IMR-90 (cell line): ENCODE results near the gene SELP. TPM values are rescaled to one million over a fixed set of nuclear protein-coding genes. Genes with fewer than 3 reads are reported as not detected.

Source experiments
- ATAC-seq: fragments of 200-7000 bp; cut with Tn5 transposase; 2 replicates; pipeline ENCODE4 v1.9.1; 2020; ENCODE audit warnings: low read depth, mild to moderate bottlenecking, moderate library complexity
- BruUV-seq: library from RNA; stranded (reverse); fragments of 400-500 nt; replicated peaks from 2 replicates; lab custom pipeline; 2021; lab: Mats Ljungman, UMichigan
- CTCF ChIA-PET: fragments of 300-600 bp; formaldehyde crosslinking; extraction: SDS; loops from one replicate; lab custom pipeline; 2021; ENCODE audit warnings: antibody characterized with exemption; lab: Yijun Ruan, JAX
- POLR2A ChIA-PET: fragments of 300-600 bp; sonication (Branson Sonifier 250); formaldehyde crosslinking; loops from one replicate; lab custom pipeline; 2022; ENCODE audit warnings: antibody characterized with exemption; ENCODE audit not compliant: unreplicated experiment; lab: Charles Lee
- DNase-seq: peaks from one replicate; pipeline ENCODE4 v3.0.0; 2013
- H2AFZ ChIP-seq: replicated peaks from 2 replicates; pipeline ENCODE3; 2013; ENCODE audit warnings: low read length, mild to moderate bottlenecking; ENCODE audit not compliant: poor library complexity
- H2AK5ac ChIP-seq: 2 replicates; pipeline ENCODE4 v1.6.1; 2013; ENCODE audit warnings: low read depth, low read length, inconsistent platforms
- H2AK9ac ChIP-seq: replicated peaks from 2 replicates; pipeline ENCODE3; 2013; ENCODE audit warnings: mild to moderate bottlenecking, low read depth, low read length, moderate library complexity; ENCODE audit not compliant: poor library complexity
- H2BK120ac ChIP-seq: 2 replicates; pipeline ENCODE4 v1.6.1; 2013; ENCODE audit warnings: low read depth, low read length, inconsistent platforms
- H2BK15ac ChIP-seq: 3 replicates; pipeline ENCODE4 v1.6.1; 2013; ENCODE audit warnings: low read depth, low read length, inconsistent platforms
- H2BK20ac ChIP-seq: 2 replicates; pipeline ENCODE4 v1.6.1; 2013; ENCODE audit warnings: low read depth, mild to moderate bottlenecking, inconsistent platforms, low read length, moderate library complexity
- H2BK5ac ChIP-seq: 2 replicates; pipeline ENCODE4 v1.6.1; 2013; ENCODE audit warnings: mild to moderate bottlenecking, low read depth, low read length, inconsistent platforms; ENCODE audit not compliant: poor library complexity, severe bottlenecking
- H3K14ac ChIP-seq: replicated peaks from 2 replicates; pipeline ENCODE4 v1.6.1; 2013; ENCODE audit warnings: low read depth, low read length, inconsistent platforms
- H3K18ac ChIP-seq: 2 replicates; pipeline ENCODE4 v1.6.1; 2013; ENCODE audit warnings: low read depth, low read length, control low read depth
- H3K23ac ChIP-seq: 2 replicates; pipeline ENCODE4 v1.6.1; 2013; ENCODE audit warnings: low read depth, low read length, inconsistent platforms
- H3K27ac ChIP-seq: 2 replicates; pipeline ENCODE4 v1.5.1; 2013; ENCODE audit warnings: mild to moderate bottlenecking, control low read depth, low read length; ENCODE audit not compliant: insufficient read depth
- H3K27me3 ChIP-seq: 2 replicates; pipeline ENCODE4 v1.6.1; 2013; ENCODE audit warnings: low read length; ENCODE audit not compliant: control insufficient read depth, insufficient read depth
- H3K36me3 ChIP-seq: 2 replicates; pipeline ENCODE4 v1.6.1; 2013; ENCODE audit warnings: low read length, mixed read lengths; ENCODE audit not compliant: control insufficient read depth, insufficient read depth
- H3K4ac ChIP-seq: 2 replicates; pipeline ENCODE4 v1.6.1; 2013; ENCODE audit warnings: low read depth, low read length, inconsistent platforms
- H3K4me1 ChIP-seq: 2 replicates; pipeline ENCODE4 v1.6.1; 2013; ENCODE audit warnings: low read length, mixed read lengths; ENCODE audit not compliant: control insufficient read depth, insufficient read depth
- H3K4me2 ChIP-seq: 2 replicates; pipeline ENCODE4 v1.6.1; 2013; ENCODE audit warnings: low read depth, mild to moderate bottlenecking, control low read depth, low read length, moderate library complexity
- H3K4me3 ChIP-seq: 2 replicates; pipeline ENCODE4 v1.5.1; 2013; ENCODE audit warnings: low read depth, mild to moderate bottlenecking, control low read depth, low read length, moderate library complexity; ENCODE audit not compliant: insufficient read depth
- H3K56ac ChIP-seq: 2 replicates; pipeline ENCODE4 v1.6.1; 2013; ENCODE audit warnings: low read length, inconsistent platforms; ENCODE audit not compliant: insufficient read depth; ENCODE audit errors: extremely low read depth
- H3K79me1 ChIP-seq, 2 experiments: 2 replicates each; pipeline ENCODE4 v1.6.1; 2013; ENCODE audit warnings: low read length in 2 of 2, inconsistent platforms in 1 of 2, low read depth in 1 of 2
- H3K9ac ChIP-seq: 2 replicates; pipeline ENCODE4 v1.6.1; 2013; ENCODE audit warnings: low read depth, low read length, control low read depth
- H3K9me1 ChIP-seq: 2 replicates; pipeline ENCODE4 v1.6.1; 2013; ENCODE audit warnings: low read length, inconsistent platforms; ENCODE audit not compliant: insufficient read depth
- H3K9me3 ChIP-seq: 2 replicates; pipeline ENCODE4 v1.6.1; 2013; ENCODE audit warnings: low read length; ENCODE audit not compliant: control insufficient read depth, insufficient read depth
- H4K20me1 ChIP-seq: 2 replicates; pipeline ENCODE4 v1.6.1; 2013; ENCODE audit warnings: low read length, inconsistent platforms; ENCODE audit not compliant: insufficient read depth
- H4K5ac ChIP-seq: 2 replicates; pipeline ENCODE4 v1.6.1; 2013; ENCODE audit warnings: mild to moderate bottlenecking, low read depth, low read length, control low read depth
- H4K8ac ChIP-seq, 2 experiments: 2 replicates each; pipeline ENCODE4 v1.6.1; 2013; ENCODE audit warnings: low read depth in 2 of 2, low read length in 2 of 2, control low read depth in 1 of 2, inconsistent platforms in 1 of 2
- H4K91ac ChIP-seq: 2 replicates; pipeline ENCODE4 v1.6.1; 2013; ENCODE audit warnings: low read depth, low read length, inconsistent platforms; ENCODE audit not compliant: insufficient read depth
- MXI1 ChIP-seq: IDR thresholded peaks from 2 replicates; pipeline ENCODE4 v1.6.1; 2012; ENCODE audit warnings: low read depth, mild to moderate bottlenecking, low read length, moderate library complexity, borderline replicate concordance
- WGBS, 2 experiments: methylation state at CpG; one replicate each; pipeline versions ENCODE4 v1.1.5 to v1.1.7; 2013; ENCODE audit warnings: missing lambda C conversion rate in 2 of 2; ENCODE audit not compliant: insufficient read length in 1 of 2; ENCODE audit errors: extremely low coverage in 2 of 2; 5-methylcytosine and 5-hydroxymethylcytosine counted together
- dilution Hi-C: fragments of 300-500 bp; cut with HindIII; formaldehyde crosslinking; loops from one replicate; pipeline ENCODE4 v1.14.3; 2018; ENCODE audit warnings: low sequenced_read_pairs; ENCODE audit not compliant: unreplicated experiment
- in situ Hi-C: fragments of 300-500 bp; cut with MboI; formaldehyde crosslinking; loops from 3 replicates; pipeline ENCODE4 v1.14.3; 2019; ENCODE audit warnings: low sequenced_read_pairs, inconsistent platforms, mixed read lengths
- intact Hi-C: fragments of 100-400 bp; cut with micrococcal nuclease; formaldehyde crosslinking; loops from 2 replicates; pipeline ENCODE4 v1.10.0; 2022
- polyA plus RNA-seq, 3 experiments: library from polyadenylated mRNA; depleted of rRNA; stranded (reverse); fragments of >200 nt; gene quantifications; 2 replicates each; pipeline ENCODE4 v1.2.3, GENCODE V29; 2012; ENCODE audit warnings: low replicate concordance in 1 of 3
- total RNA-seq: library from RNA; depleted of rRNA; stranded (reverse); fragments of >200 nt; gene quantifications from 2 replicates; pipeline ENCODE4 v1.2.3, GENCODE V29; 2012

The SELP gene
- total and polyA plus RNA-seq, 2 of the 4 experiments (the other 2 are of a cell fraction): not detected

- H2AFZ ChIP-seq: no peak overlapping the region
- CTCF ChIA-PET: no interaction called here
- no peaks in the 10 kb centered on the region for H3K4me1 ChIP-seq
- no TSS peak for BruUV-seq
- dilution Hi-C loops (no loop called here), intact Hi-C loops (no loop called here), in situ Hi-C loops (no loop called here)
- H4K91ac ChIP-seq: no peak overlapping the region
- H2BK5ac ChIP-seq: no peak overlapping the region
- H4K5ac ChIP-seq: no peak overlapping the region
- no peaks in the 10 kb centered on the region for H3K9me1 ChIP-seq
- no peaks in the 10 kb centered on the region for H3K36me3 ChIP-seq
- no peak overlapping the region for H2BK20ac ChIP-seq
- H3K4me3 ChIP-seq: no peak overlapping the region
- H3K23ac ChIP-seq: no peak overlapping the region
- no peak overlapping the region for H4K8ac ChIP-seq
- TF ChIP-seq MXI1: no peak
- no peak overlapping the region for H2AK5ac ChIP-seq
- H3K9ac ChIP-seq: no peak overlapping the region
- no peak overlapping the region for H3K18ac ChIP-seq
- peaks cover 3% of the 10 kb centered on the region for H3K27me3 ChIP-seq
- H3K79me1 ChIP-seq: no peaks in the 10 kb centered on the region
- DNase-seq (no peak), ATAC-seq (no peak)
- no peak overlapping the region for H2BK15ac ChIP-seq
- H3K14ac ChIP-seq: no peak overlapping the region
- no peak overlapping the region for H3K27ac ChIP-seq
- no peaks in the 10 kb centered on the region for H3K9me3 ChIP-seq
- H3K4me2 ChIP-seq: no peak overlapping the region
- no peak overlapping the region for H2BK120ac ChIP-seq
- no peaks in the 10 kb centered on the region for H4K20me1 ChIP-seq
- POLR2A ChIA-PET: no interaction called here
- no CpG with 5 or more reads among the region's 4 CpGs for WGBS, 2 experiments
- no peak overlapping the region for H3K56ac ChIP-seq
- no peak overlapping the region for H2AK9ac ChIP-seq
- H3K4ac ChIP-seq: no peak overlapping the region
Measured at GRCh38 chr1:169584483-169585144, 45.3 kb downstream of the SELP start.
